ENCODE data around the gene SLC2A13.

DNA sequence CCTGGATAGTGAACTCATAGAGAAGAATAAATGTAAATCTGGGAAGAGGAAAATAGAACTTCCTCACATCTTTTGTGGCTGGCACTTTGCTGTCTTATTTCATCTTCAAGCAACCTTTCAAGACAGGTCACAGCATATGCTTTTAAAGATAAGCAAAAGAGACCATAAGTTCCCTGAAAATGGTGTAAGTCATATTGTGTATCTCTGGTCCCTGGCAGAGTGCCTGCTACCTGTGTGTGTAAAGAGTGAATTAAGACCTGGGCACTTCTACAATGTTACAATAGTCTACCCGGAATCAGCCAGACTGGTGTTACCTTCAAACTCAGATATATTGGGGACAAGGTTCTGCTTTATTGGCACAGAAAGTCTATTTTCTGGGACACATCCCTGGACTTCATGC lies 168.8 kb downstream of the SLC2A13 start:
- TF ChIP-seq CTCF (IDR thresholded peaks at IDR 0.05 in 4 of 5, conservative IDR thresholded peaks at IDR 0.05 in 1 of 5) (no peak), POLR2A (IDR thresholded peaks at IDR 0.05) (no peak)
